MM.1S (cell line): ENCODE results near the gene BANP.
"Not testable (repeated sequence)": the region's sequence is repeated elsewhere in the genome, so short reads cannot be mapped to it uniquely, and the experiment has no call there.

ENCODE experiments used
- DNase-seq: peaks from one replicate; pipeline ENCODE4 v3.0.0-alpha.2; 2015
- H2AFZ ChIP-seq: fragments of 300-600 bp; sonication (generic); 2 replicates; pipeline ENCODE4 v1.6.0; 2016; ENCODE audit warnings: antibody characterized with exemption, low read length
- H3F3A ChIP-seq: fragments of 300-600 bp; sonication (generic); 2 replicates; pipeline ENCODE4 v1.6.1; 2016; ENCODE audit warnings: mild to moderate bottlenecking, antibody characterized with exemption, low read length, moderate library complexity, mixed read lengths; ENCODE audit not compliant: insufficient read depth
- H3K27ac ChIP-seq: fragments of 300-600 bp; sonication (generic); 2 replicates; pipeline ENCODE4 v1.5.1; 2016; ENCODE audit warnings: mild to moderate bottlenecking, low read length
- H3K27me3 ChIP-seq: fragments of 300-600 bp; sonication (generic); replicated peaks from 2 replicates; pipeline ENCODE4 v1.6.0; 2016; ENCODE audit warnings: low read length; ENCODE audit not compliant: insufficient read depth
- H3K36me3 ChIP-seq: fragments of 300-600 bp; sonication (generic); replicated peaks from 2 replicates; pipeline ENCODE4 v1.6.1; 2016; ENCODE audit warnings: mild to moderate bottlenecking, low read length, mixed read lengths; ENCODE audit not compliant: insufficient read depth
- H3K4me1 ChIP-seq: fragments of 300-600 bp; sonication (generic); 2 replicates; pipeline ENCODE4 v1.6.1; 2016; ENCODE audit warnings: low read length, mixed read lengths
- H3K4me2 ChIP-seq: fragments of 300-600 bp; sonication (generic); 2 replicates; pipeline ENCODE4 v1.6.0; 2016; ENCODE audit warnings: low read depth, low read length
- H3K4me3 ChIP-seq: fragments of 300-600 bp; sonication (generic); 2 replicates; pipeline ENCODE4 v1.5.1; 2016; ENCODE audit warnings: low read length, mixed read lengths
- H3K79me2 ChIP-seq: fragments of 300-600 bp; sonication (generic); 2 replicates; pipeline ENCODE4 v1.6.1; 2016; ENCODE audit warnings: mixed run types, low read length, mixed read lengths
- H3K9ac ChIP-seq: fragments of 300-600 bp; sonication (generic); 2 replicates; pipeline ENCODE4 v1.6.1; 2016; ENCODE audit warnings: low read length, mixed read lengths
- H3K9me2 ChIP-seq: fragments of 300-600 bp; sonication (generic); replicated peaks from 2 replicates; pipeline ENCODE4 v1.6.1; 2016; ENCODE audit warnings: mild to moderate bottlenecking, low read length, mixed read lengths; ENCODE audit not compliant: insufficient read depth
- H3K9me3 ChIP-seq: fragments of 300-600 bp; sonication (generic); replicated peaks from 2 replicates; pipeline ENCODE4 v1.6.1; 2016; ENCODE audit warnings: mild to moderate bottlenecking, low read length, mixed read lengths; ENCODE audit not compliant: insufficient read depth
- H4K20me1 ChIP-seq: fragments of 300-600 bp; sonication (generic); 2 replicates; pipeline ENCODE4 v1.6.1; 2016; ENCODE audit warnings: mild to moderate bottlenecking, low read length, moderate library complexity, mixed read lengths; ENCODE audit not compliant: insufficient read depth
- EZH2 ChIP-seq: fragments of 300-600 bp; sonication (generic); optimal IDR thresholded peaks from 2 replicates; pipeline ENCODE3; 2017; ENCODE audit warnings: low read depth, mild to moderate bottlenecking, antibody characterized with exemption, low read length, mixed read lengths
- EZH2phosphoT487 ChIP-seq: fragments of 300-600 bp; sonication (generic); IDR thresholded peaks from 2 replicates; pipeline ENCODE4 v1.6.1; 2018; ENCODE audit warnings: antibody characterized with exemption, low read length
- TF ChIP-seq, protein P1 (sequence below): fragments of 300-600 bp; sonication (generic); IDR thresholded peaks from 2 replicates; pipeline ENCODE4 v1.5.1; 2016; ENCODE audit warnings: antibody characterized with exemption, low read length, mixed read lengths

The BANP gene

DNA sequence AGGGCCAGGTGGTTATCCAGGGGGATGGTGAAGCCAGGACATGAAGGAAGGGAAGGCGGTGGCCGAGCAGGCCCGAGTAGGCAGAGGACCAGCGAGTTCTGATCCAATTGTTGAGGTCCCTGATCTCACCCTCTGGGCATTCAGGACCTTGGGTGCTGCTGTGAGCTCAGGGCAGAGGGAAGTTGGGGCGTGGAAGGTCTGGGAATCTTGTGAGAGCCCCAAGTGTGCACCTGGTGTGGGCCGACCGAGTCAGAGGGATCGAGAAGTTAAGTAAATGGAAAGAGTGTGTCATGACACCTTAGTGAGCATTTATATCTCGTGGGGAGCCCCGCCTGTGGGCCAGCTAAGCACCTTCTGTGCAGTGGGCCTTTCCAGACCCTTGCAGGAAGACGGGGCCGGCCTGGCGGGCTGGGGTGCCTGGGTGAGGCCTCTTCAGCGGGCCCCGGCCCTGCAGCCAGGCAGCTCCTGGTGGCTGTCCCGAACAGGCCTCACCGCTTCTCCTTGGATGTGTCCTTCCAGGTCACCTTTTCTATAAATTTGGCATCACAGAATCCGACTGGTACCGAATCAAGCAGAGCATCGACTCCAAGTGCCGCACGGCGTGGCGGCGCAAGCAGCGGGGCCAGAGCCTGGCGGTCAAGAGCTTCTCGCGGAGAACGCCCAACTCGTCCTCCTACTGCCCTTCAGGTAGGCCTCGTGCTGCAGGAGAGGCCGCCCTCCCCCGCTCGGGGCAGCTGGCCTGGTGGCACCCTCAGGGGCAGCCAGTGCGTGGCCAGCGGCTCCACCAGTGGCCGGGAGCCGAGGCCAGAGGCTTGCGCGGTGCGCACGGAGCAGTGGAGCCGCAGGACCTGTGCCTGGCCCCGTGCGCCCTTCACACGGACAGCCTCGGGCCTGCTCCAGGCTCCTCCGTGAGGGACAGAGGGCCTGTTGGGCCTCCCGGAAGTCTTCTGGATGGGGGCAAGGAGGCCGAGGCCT lies 76.0 kb downstream of the BANP start:
- no peaks in the 10 kb centered on the region for H3K9me2 ChIP-seq
- H2AFZ ChIP-seq: no peak overlapping the region
- no peaks in the 10 kb centered on the region for H3K9me3 ChIP-seq
- H3F3A ChIP-seq: no peaks in the 10 kb centered on the region
- H3K4me1 ChIP-seq: no peaks in the 10 kb centered on the region
- no peaks in the 10 kb centered on the region for H3K36me3 ChIP-seq
- no peak overlapping the region for H3K27ac ChIP-seq
- no peaks in the 10 kb centered on the region for H3K79me2 ChIP-seq
- H4K20me1 ChIP-seq: no peaks in the 10 kb centered on the region
- no peak overlapping the region for H3K4me2 ChIP-seq
- TF ChIP-seq, protein P1, sequence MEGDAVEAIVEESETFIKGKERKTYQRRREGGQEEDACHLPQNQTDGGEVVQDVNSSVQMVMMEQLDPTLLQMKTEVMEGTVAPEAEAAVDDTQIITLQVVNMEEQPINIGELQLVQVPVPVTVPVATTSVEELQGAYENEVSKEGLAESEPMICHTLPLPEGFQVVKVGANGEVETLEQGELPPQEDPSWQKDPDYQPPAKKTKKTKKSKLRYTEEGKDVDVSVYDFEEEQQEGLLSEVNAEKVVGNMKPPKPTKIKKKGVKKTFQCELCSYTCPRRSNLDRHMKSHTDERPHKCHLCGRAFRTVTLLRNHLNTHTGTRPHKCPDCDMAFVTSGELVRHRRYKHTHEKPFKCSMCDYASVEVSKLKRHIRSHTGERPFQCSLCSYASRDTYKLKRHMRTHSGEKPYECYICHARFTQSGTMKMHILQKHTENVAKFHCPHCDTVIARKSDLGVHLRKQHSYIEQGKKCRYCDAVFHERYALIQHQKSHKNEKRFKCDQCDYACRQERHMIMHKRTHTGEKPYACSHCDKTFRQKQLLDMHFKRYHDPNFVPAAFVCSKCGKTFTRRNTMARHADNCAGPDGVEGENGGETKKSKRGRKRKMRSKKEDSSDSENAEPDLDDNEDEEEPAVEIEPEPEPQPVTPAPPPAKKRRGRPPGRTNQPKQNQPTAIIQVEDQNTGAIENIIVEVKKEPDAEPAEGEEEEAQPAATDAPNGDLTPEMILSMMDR: no peak
- TF ChIP-seq EZH2phosphoT487 (no peak), EZH2 (no peak)
- H3K4me3 ChIP-seq: no peak overlapping the region
- DNase-seq: no peak
- H3K9ac ChIP-seq: no peak overlapping the region
- no peaks in the 10 kb centered on the region for H3K27me3 ChIP-seq

DNA sequence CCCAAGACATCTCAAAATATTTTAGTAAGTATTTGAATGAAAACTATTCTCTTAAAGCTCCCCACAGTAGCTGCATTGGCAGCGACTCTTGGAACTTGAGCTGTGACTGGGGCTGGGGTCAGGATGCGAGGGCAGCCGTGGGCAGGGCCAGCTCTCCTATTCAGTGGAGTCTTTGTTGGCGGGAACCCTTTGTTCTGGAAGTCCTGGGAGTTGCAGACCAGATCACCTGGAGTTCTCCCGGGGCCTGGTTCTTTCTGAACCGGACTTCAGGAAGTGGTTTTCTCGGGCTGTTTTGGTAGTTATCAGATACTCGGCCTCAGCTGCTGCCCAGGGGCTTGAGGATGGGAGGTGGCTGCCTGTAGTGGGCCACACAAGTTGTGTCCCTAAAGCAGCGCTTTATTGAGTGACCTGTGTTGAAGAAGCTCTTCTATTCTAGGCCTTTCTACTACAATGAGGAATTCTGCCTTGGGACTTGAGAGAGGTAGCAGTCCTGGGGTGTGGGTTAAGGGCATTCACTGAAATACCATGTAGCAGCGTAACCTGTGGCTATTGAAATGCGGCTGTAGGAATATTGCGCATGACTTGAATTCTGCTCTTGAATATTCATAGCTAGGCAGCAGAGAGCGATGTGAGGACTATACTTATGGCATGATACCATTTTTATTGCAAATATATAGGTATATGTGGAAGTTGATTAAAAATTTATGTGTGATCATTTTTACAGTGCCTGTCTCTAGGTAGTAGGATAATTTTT lies 77.1 kb downstream of the BANP start:
- not testable (repeated sequence) for H2AFZ ChIP-seq, H3K9ac ChIP-seq

DNA sequence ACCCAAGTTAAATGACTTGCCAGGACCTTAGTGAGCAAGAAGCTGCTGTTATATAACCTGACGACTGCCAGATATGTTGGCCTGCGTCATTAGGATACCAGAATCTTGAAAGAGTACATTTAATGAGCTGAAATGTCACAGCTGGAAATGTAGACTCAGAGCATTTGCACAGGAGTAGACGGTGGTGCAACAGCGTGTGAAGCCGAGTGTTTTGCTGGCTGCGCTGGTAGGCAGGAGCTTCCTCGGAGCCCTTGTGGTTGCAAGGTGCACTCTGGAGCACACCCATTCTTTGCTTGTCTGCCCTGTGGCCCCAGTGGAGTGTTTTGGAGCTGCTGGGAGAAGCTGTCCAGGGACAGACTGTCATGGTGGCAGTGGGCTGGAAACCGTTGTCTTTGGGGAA lies 79.3 kb downstream of the BANP start:
- Histone ChIP-seq H3K36me3 (no peaks in the 10 kb centered on the region), H3K9me2 (no peaks in the 10 kb centered on the region), H3K4me1 (no peaks in the 10 kb centered on the region), H3K4me3 (no peak overlapping the region), H3K27ac (no peak overlapping the region), H3K9me3 (no peaks in the 10 kb centered on the region), H2AFZ (no peak overlapping the region), H3K27me3 (no peaks in the 10 kb centered on the region), H3K79me2 (no peaks in the 10 kb centered on the region), H3F3A (no peaks in the 10 kb centered on the region), H4K20me1 (no peaks in the 10 kb centered on the region), H3K4me2 (no peak overlapping the region), H3K9ac (no peak overlapping the region)
- no peak for DNase-seq
- TF ChIP-seq EZH2phosphoT487 (no peak), EZH2 (no peak)
- TF ChIP-seq, protein P1: no peak

More for the DNA sequence above, 77.1 kb downstream of the BANP start:
- H3K4me2 ChIP-seq, H4K20me1 ChIP-seq, DNase-seq, H3K27me3 ChIP-seq, H3K36me3 ChIP-seq, H3K9me3 ChIP-seq, H3K4me3 ChIP-seq, H3K27ac ChIP-seq, H3K4me1 ChIP-seq, H3K79me2 ChIP-seq, H3K9me2 ChIP-seq, H3F3A ChIP-seq: not testable (repeated sequence)

DNA sequence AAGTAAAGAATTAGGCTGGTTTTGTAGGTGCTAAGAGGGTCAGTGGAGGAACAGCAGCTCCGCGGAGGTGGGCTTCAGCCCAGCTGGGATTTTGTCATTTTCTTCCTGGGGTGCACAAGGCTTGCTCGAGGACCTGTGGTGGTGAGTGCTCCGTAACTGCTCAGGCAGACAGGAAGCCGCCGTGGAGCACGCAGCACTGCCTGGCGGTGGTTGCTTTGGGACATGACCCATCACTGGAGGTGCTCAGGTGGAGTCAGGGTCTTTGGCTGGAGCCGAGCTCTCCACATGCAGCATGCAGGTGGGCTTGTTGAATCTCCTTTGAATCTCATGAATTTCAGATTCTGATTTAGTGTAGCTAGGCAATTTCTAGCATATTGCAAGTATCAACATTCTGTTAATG lies 79.7 kb downstream of the BANP start:
- H3K9me2 ChIP-seq, H3K36me3 ChIP-seq, H3F3A ChIP-seq, H3K27me3 ChIP-seq, H4K20me1 ChIP-seq, H3K9me3 ChIP-seq, H3K9ac ChIP-seq, H3K4me1 ChIP-seq, H3K79me2 ChIP-seq, H3K27ac ChIP-seq, DNase-seq, H3K4me2 ChIP-seq, H3K4me3 ChIP-seq, H2AFZ ChIP-seq: not testable (repeated sequence)

DNA sequence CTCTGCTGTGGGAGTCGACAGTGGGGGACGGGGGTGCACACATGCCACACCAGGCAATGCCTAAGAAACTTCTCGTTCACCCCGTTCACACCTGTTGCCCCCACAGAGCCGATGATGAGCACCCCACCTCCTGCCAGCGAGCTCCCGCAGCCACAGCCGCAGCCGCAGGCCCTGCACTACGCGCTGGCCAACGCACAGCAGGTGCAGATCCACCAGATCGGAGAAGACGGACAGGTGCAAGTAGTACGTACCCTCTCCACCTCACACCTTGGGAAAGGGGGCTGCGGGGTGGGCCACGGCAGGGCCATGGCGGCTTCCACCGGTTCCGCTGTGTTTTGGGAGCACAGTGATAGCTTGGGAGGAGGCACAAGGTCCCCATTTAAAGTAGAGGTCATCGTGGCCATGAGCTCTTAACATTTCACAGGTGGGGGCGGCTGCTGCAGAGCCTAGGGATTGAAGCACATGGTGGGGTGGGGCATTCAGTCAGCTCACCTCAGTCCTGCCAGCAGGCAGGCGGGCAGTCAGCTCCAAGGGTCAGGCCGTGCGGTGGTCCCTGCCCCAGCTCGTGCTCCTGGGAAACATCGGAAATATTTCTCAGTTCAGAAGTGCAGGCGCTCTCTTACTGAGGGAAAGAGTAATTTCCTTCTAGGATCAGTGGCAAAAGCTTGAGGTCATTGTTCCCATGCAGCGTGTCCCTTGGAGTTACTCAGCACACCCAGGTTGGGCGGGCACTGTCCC lies 81.9 kb downstream of the BANP start:
- not testable (repeated sequence) for H3F3A ChIP-seq, H3K36me3 ChIP-seq, H3K4me1 ChIP-seq, H3K4me2 ChIP-seq, H3K9me3 ChIP-seq, H3K4me3 ChIP-seq, H3K79me2 ChIP-seq, H3K27me3 ChIP-seq, H3K27ac ChIP-seq, H3K9me2 ChIP-seq, H3K9ac ChIP-seq, H4K20me1 ChIP-seq, DNase-seq, H2AFZ ChIP-seq
